Subcutaneous abdominal adipose tissue (tissue), 5 donors: ENCODE data around the gene CADPS.

ENCODE experiments used
- H3K27ac ChIP-seq: one replicate; pipeline ENCODE4 v1.7.0; 2013; ENCODE audit warnings: low read depth, mild to moderate bottlenecking, inconsistent platforms, low read length, moderate library complexity
- H3K27me3 ChIP-seq, 5 donors: one replicate each; pipeline ENCODE4 v1.7.0; 2013; ENCODE audit warnings: low read length in 5 of 5, inconsistent platforms in 1 of 5; ENCODE audit not compliant: control insufficient read depth in 5 of 5, insufficient read depth in 4 of 5
- H3K36me3 ChIP-seq, 5 donors: one replicate each; pipeline ENCODE4 v1.7.0; 2013; ENCODE audit warnings: low read length in 5 of 5; ENCODE audit not compliant: control insufficient read depth in 5 of 5, insufficient read depth in 5 of 5
- H3K4me1 ChIP-seq, 5 donors: one replicate each; pipeline ENCODE4 v1.7.0; 2013; ENCODE audit warnings: low read length in 5 of 5, mild to moderate bottlenecking in 3 of 5, moderate library complexity in 1 of 5; ENCODE audit not compliant: control insufficient read depth in 5 of 5, insufficient read depth in 5 of 5
- H3K4me3 ChIP-seq, 5 donors: one replicate each; pipeline ENCODE4 v1.7.0; 2013; ENCODE audit warnings: low read length in 5 of 5, low read depth in 1 of 5
- H3K9ac ChIP-seq, 5 donors: one replicate each; pipeline ENCODE4 v1.7.0; 2013; ENCODE audit warnings: low read length in 5 of 5, mild to moderate bottlenecking in 4 of 5, moderate library complexity in 3 of 5
- H3K9me3 ChIP-seq, 5 donors: one replicate each; pipeline ENCODE4 v1.7.0; 2013; ENCODE audit warnings: low read length in 5 of 5; ENCODE audit not compliant: control insufficient read depth in 5 of 5
- donor health status: healthy.
- donor health status: healthy.
- donor health status: healthy.
- donor health status: healthy.
- donor health status: healthy.

Gene CADPS

GRCh38 chr3:62797132-62797531 lies 78.1 kb downstream of the CADPS start:
- Histone ChIP-seq H3K36me3 (no peaks in the 10 kb centered on the region), H3K9me3 (no peaks in the 10 kb centered on the region), H3K9ac (no peak overlapping the region), H3K4me3 (no peak overlapping the region), H3K27me3 (no peaks in the 10 kb centered on the region), H3K4me1 (no peaks in the 10 kb centered on the region), H3K27ac (no peak overlapping the region)

- no peaks in the 10 kb centered on the region for H3K4me1 ChIP-seq
- no peaks in the 10 kb centered on the region for H3K36me3 ChIP-seq
- H3K27me3 ChIP-seq = no peaks in the 10 kb centered on the region
- H3K9ac ChIP-seq = no peak overlapping the region
- H3K4me3 ChIP-seq = no peak overlapping the region
- H3K9me3 ChIP-seq = no peaks in the 10 kb centered on the region
- no peak overlapping the region for H3K27ac ChIP-seq
These were observed 79.1 kb downstream of the CADPS start for GRCh38 chr3:62795978-62796657.

- H3K4me1 ChIP-seq = no peaks in the 10 kb centered on the region
- no peaks in the 10 kb centered on the region for H3K36me3 ChIP-seq
- H3K4me3 ChIP-seq = no peak overlapping the region
- no peak overlapping the region for H3K9ac ChIP-seq
- no peaks in the 10 kb centered on the region for H3K27me3 ChIP-seq
- H3K27ac ChIP-seq = no peak overlapping the region
- no peaks in the 10 kb centered on the region for H3K9me3 ChIP-seq
These were observed 81.3 kb downstream of the CADPS start for GRCh38 chr3:62793946-62794345.

GRCh38 chr3:62785384-62785783 lies 89.8 kb downstream of the CADPS start:
- peaks cover 0 to 4% (median 0%) of the 10 kb centered on the region in 5 donors for H3K27me3 ChIP-seq
- H3K27ac ChIP-seq = no peak overlapping the region
- no peaks in the 10 kb centered on the region for H3K4me1 ChIP-seq
- no peak overlapping the region for H3K9ac ChIP-seq
- H3K9me3 ChIP-seq = no peaks in the 10 kb centered on the region
- H3K4me3 ChIP-seq = no peak overlapping the region
- no peaks in the 10 kb centered on the region for H3K36me3 ChIP-seq

- Histone ChIP-seq H3K4me3 (no peak overlapping the region), H3K9ac (no peak overlapping the region), H3K36me3 (no peaks in the 10 kb centered on the region), H3K27ac (no peak overlapping the region), H3K27me3 (peaks cover 0 to 4% (median 0%) of the 10 kb centered on the region in 5 donors), H3K4me1 (no peaks in the 10 kb centered on the region), H3K9me3 (no peaks in the 10 kb centered on the region)
These were observed 94.1 kb downstream of the CADPS start for GRCh38 chr3:62781121-62781520.

GRCh38 chr3:62777674-62778073 lies 97.5 kb downstream of the CADPS start:
- Histone ChIP-seq H3K4me1 (no peaks in the 10 kb centered on the region), H3K9ac (no peak overlapping the region), H3K27me3 (no peaks in the 10 kb centered on the region), H3K27ac (no peak overlapping the region), H3K36me3 (no peaks in the 10 kb centered on the region), H3K4me3 (no peak overlapping the region), H3K9me3 (no peaks in the 10 kb centered on the region)

- Histone ChIP-seq H3K9me3 (no peaks in the 10 kb centered on the region), H3K4me1 (no peaks in the 10 kb centered on the region), H3K27ac (no peak overlapping the region), H3K27me3 (no peaks in the 10 kb centered on the region), H3K36me3 (no peaks in the 10 kb centered on the region), H3K4me3 (no peak overlapping the region), H3K9ac (no peak overlapping the region)
These were observed 98.1 kb downstream of the CADPS start for GRCh38 chr3:62777130-62777529.

GRCh38 chr3:62774221-62774620 lies 101.0 kb downstream of the CADPS start:
- no peaks in the 10 kb centered on the region for H3K4me1 ChIP-seq
- H3K9ac ChIP-seq = no peak overlapping the region
- H3K9me3 ChIP-seq = no peaks in the 10 kb centered on the region
- H3K4me3 ChIP-seq = no peak overlapping the region
- H3K27me3 ChIP-seq = no peaks in the 10 kb centered on the region
- H3K36me3 ChIP-seq = no peaks in the 10 kb centered on the region
- H3K27ac ChIP-seq = no peak overlapping the region

GRCh38 chr3:62771331-62772072 lies 103.7 kb downstream of the CADPS start:
- Histone ChIP-seq H3K27ac (no peak overlapping the region), H3K27me3 (no peaks in the 10 kb centered on the region), H3K4me3 (no peak overlapping the region), H3K9ac (no peak overlapping the region), H3K36me3 (no peaks in the 10 kb centered on the region), H3K4me1 (no peaks in the 10 kb centered on the region), H3K9me3 (no peaks in the 10 kb centered on the region)

- no peaks in the 10 kb centered on the region for H3K36me3 ChIP-seq
- H3K27me3 ChIP-seq = no peaks in the 10 kb centered on the region
- H3K27ac ChIP-seq = no peak overlapping the region
- no peak overlapping the region for H3K9ac ChIP-seq
- no peak overlapping the region for H3K4me3 ChIP-seq
- H3K4me1 ChIP-seq = no peaks in the 10 kb centered on the region
- no peaks in the 10 kb centered on the region for H3K9me3 ChIP-seq
These were observed 106.3 kb downstream of the CADPS start for GRCh38 chr3:62768896-62769295.
